Thyroid gland (tissue), 4 donors: ENCODE measurements around the gene APLF.

Source experiments
- CTCF ChIP-seq, 6 experiments: fragments of 200-600 bp in 3 of 6; fragments of 450-650 bp in 3 of 6; sonication (generic) in 3 of 6; IDR thresholded peaks; one replicate each; pipeline ENCODE4 v1.5.1; 2016 to 2019; ENCODE audit warnings: antibody characterized with exemption in 6 of 6, mild to moderate bottlenecking in 2 of 6, inconsistent platforms in 1 of 6, moderate library complexity in 1 of 6
- POLR2A ChIP-seq, 2 donors: fragments of 450-650 bp; IDR thresholded peaks; one replicate each; pipeline ENCODE4 v1.6.1; 2017; ENCODE audit warnings: antibody characterized with exemption in 2 of 2, mild to moderate bottlenecking in 2 of 2, moderate library complexity in 1 of 2

- TF ChIP-seq CTCF (IDR thresholded peaks at IDR 0.05): no peak
- TF ChIP-seq POLR2A (IDR thresholded peaks at IDR 0.05): no peak
These were observed 93.2 kb downstream of the APLF start for GRCh38 chr2:68560545-68560944.
